ENCODE results near the gene SRD5A1.

The SRD5A1 gene

GRCh38 chr5:6604946-6605345 is 28.3 kb upstream of the SRD5A1 start:
- no peak for DNase-seq

DNA sequence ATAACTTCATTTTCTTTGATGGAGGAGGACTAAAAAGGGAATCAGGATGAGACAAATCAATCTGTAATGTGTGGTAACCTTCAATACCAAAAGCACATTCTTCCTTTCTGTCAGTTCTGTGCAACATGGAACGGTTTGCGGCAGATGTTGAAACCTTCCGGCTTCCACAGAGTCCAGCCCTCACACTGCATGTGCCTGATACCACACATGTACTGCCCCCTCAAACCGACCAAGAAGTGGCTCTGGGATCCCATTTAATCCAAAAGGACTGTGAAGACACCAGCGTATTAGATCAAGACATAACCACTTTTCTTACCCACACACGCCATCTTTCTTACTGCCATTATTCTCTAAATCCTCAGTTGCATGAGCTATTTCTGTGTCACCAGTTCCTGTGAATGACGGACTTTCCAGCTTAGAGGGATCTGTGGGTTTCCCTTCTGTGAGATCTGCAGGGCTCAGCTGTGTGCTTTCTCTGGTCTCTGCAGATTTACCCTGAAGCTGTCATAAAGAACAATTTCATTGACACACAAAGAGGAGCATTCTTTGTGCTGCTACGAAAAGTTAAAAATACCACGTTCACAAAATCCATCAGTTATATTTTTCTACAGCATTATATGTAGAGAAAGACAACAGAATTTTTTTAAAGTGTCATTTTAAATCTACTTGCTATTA is 26.2 kb upstream of the SRD5A1 start:
- DNase-seq: no peak

DNA sequence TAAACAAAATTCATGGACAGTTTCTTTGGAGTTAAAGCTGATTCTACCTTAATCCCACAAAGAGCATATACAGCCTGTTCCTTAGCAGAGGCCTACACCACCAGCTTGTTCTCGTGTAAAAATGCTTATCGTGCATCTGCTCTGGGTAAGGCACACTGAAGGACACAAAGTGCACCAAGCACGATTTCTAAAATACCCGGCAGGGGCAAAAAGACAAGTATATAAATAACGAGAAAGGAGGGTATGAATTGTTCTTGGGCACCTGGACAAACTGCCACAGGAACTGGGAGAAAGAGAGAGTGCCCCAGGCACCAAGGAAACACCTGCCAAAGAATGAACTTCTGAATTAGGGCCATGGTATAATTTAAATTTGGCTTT is 25.7 kb upstream of the SRD5A1 start:
- no peak for DNase-seq

- DNase-seq: no peak
Measured at GRCh38 chr5:6608016-6608415, 25.2 kb upstream of the SRD5A1 start.

DNA sequence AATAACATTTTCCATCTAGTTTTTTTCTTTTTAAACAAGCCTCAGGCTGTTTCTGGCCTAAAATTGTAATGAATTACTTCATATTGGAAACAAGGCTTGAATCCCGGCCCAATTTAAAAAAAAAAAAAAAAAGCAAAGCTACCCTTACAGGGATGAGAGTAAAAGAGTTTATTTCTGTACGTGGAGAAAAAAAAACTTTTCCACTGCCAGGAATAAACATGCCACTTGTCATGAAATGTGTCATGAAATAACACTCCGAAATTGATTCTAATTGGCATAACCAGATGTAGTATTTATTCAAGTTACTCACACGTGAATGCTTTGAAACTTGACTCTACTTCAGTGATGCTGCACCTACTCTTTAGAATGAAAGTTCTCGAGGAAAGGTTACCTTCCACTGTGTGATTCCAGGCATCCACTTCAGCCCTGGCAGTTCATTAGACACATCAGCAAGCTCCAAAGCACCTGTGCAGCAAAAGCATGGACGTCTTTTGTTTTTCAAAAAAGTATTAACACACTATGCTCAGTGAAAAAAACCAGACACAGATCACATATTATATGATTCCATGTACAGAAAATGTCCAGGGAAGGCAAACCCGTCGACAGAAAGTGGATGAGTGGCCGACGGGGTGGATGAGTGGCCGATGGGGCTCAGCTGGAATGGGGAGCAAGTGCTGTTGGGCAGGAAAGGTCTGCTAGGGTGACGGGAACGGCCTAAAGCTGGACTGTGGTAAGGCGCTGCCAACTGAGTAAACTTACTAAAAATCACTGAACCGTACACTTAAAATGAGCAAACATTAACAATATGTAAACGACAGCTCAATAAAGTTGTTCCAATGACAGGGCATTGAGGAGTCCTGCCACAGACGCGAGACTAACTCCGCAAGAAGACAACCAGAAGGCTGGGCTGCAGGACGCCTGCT is 21.6 kb upstream of the SRD5A1 start:
- no peak for DNase-seq

DNA sequence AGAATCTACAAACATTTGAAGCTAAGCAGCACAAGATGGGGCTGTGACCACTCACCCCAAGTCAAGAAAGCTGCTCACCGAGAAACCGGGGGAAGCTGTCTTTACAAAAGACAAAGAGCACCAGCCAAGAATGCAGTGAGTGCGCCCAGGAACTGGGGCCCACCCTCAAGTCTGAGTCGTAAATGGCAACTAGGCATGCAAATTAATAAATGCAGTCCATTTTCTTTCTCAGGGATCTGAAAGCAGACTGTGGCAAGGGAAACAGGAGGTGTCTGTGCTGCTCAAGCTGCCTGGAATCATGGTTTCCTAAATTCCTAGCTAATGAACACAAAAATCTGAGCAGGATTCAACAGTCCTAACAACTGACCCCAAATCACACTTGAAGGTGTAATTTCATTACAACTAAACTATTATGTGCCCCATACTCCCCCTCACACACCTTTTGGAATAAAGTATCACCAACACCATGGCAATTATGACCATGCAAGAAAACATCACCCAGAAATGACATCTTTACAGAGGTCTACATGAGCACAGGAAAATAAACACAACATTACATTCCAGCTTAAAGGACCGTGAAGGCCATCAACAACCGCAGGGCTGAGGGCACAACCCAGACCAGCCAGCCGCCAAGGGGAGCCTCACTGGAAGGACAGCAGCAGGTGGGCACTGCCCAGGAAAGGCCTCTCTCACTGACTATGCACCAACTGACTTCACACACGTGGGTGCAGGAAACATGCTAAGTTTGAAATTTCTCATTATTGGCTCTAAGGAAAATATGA is 18.0 kb upstream of the SRD5A1 start:
- no peak for DNase-seq

DNA sequence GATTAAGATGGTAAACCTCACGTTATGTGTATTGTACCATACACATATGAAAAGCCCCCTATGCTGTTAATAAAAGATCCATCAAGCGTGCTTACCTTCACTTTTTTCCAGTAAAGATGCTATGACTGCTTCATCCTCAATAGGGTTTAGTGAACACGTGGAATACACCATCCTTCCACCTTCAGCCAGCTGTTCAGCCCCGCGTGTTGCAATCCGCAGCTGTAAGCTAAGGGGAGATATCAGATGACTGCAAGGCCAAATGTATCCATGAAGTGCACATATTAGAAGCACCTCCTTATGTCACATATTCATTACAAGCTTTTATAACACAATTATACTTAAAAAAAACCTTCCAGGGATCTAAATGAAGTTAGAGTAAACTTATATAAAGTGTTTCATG is 16.6 kb upstream of the SRD5A1 start:
- no peak for DNase-seq

GRCh38 chr5:6623228-6623627 is 10.0 kb upstream of the SRD5A1 start:
- no peak for DNase-seq

DNA sequence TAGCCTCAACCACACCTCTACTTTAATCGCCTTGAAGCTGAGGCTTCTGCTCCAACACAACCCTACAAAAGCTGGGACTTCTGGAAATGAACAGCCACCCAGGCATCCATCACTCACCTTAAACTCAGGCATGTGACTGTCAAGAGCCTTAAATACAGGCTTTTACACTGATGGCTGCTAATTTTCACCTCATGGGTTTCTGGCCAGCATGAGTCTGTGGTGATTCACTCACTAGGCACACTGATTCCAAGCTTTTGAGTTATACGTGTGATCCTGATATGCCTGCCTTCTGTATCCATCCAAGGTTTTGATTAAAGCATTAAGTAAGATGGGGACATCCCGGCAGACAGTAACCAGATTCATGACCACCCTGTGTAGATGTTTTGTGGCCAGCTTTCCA is 9.3 kb upstream of the SRD5A1 start:
- no peak for DNase-seq

DNA sequence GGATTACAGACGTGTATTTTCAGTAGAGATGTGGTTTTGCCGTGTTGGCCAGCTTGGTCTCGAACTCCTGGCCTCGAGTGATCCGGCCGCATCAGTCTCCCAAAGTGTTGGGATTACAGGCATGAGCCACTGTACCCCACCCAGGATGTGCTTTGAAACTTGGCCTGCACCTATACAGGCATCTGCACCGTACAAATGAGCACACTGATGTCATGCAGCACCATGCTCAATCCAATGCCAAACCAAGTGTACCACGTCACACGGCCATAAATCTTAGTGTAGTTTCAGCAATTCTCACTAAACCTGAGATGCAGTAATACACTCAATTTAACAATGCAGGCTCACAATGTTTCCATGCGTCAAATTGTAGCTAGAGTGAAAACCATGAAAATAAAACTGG is 6.7 kb upstream of the SRD5A1 start:
- no peak for DNase-seq

GRCh38 chr5:6631441-6631840 is 1.8 kb upstream of the SRD5A1 start:
- no peak for DNase-seq

GRCh38 chr5:6632324-6632887 is 834 bp upstream of the SRD5A1 start:
- no peak for DNase-seq

- no peak for DNase-seq
Measured at GRCh38 chr5:6633469-6634245, 417 bp downstream of the SRD5A1 start.

DNA sequence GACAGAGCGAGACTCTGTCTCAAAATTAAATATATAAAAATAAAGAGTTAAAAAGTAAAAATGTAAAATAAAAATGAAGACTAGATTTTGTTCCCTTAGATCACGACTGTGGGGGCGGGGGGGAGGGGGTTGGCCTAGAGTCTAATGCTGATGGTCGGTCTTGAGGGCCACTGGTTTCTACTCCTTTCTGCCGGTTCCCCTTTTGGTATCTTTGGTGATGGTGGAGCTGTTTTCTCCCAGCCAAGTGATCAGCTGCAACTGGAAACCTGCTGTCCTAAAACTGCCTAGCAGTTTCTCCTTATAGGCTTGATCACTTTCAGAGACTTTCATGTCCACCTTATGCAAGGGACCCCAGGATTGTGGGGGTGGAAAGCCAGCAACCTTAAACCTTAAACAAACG is 1.1 kb downstream of the SRD5A1 start:
- DNase-seq: no peak

- no peak for DNase-seq
Measured at GRCh38 chr5:6634788-6635430, 1.7 kb downstream of the SRD5A1 start.

GRCh38 chr5:6636293-6636692 is 3.1 kb downstream of the SRD5A1 start:
- DNase-seq: no peak

GRCh38 chr5:6637022-6637421 is 3.8 kb downstream of the SRD5A1 start:
- no peak for DNase-seq

DNA sequence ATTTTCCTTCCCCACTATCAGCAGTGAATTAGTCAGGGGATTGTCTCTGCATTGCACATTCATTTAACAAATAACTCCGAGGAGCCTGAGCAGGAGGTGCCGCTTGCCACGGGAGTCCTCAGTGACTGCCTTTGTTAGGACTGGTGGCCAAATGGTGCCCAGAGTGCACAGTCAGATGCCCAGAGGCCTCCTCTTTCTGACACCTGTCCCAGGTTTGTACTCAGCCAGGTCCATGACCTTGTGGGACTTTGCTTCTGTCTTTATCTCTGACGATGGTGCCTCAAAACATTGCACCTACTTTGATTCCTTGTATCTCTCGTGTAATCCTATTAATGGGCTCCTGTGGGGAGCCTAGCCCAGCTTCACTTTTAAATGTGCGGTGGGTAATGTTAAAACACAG is 4.3 kb downstream of the SRD5A1 start:
- no peak for DNase-seq

- DNase-seq: no peak
Measured at GRCh38 chr5:6638236-6638635, 5.0 kb downstream of the SRD5A1 start.

- no peak for DNase-seq
Measured at GRCh38 chr5:6642655-6643054, 9.4 kb downstream of the SRD5A1 start.

DNA sequence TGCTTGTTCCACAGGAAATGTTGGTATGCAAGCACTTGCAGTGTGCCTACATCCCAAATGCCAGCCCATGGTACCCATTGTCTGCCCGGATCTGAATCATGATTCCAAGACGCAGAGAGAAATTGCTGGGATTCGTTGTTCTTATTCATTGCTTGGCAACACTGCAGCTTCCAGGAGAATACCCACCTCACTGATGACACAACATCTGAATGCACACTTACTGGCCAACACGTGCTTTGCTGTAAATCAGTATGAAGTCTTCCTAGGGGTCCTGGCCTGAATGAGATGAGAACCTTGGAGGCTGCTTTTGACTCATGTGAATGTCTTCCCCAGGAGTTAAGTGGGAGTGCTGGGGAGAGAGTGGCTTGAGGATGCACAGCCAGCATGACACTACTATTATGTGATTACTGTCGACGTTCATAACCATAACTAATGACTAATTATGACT is 11.6 kb downstream of the SRD5A1 start:
- no peak for DNase-seq
